H1 (cell line): ENCODE data around the gene FOXN3. TPM values are rescaled to one million over a fixed set of nuclear protein-coding genes. Genes with fewer than 3 reads are reported as not detected.

ENCODE experiments used
- CTCF ChIA-PET: fragments of 300-600 bp; sonication (Branson Sonifier 250); formaldehyde crosslinking; loops from one replicate; lab custom pipeline; 2021; ENCODE audit not compliant: partially characterized antibody; lab: Charles Lee
- POLR2A ChIA-PET: fragments of 300-600 bp; sonication (Branson Sonifier 250); formaldehyde crosslinking; loops from one replicate; lab custom pipeline; 2021; ENCODE audit warnings: inconsistent platforms; ENCODE audit not compliant: partially characterized antibody; lab: Charles Lee
- DNase-seq, 2 experiments: peaks; one replicate each; pipeline versions ENCODE4 v3.0.0 to v3.0.0-alpha.2; 2010 to 2022; ENCODE audit warnings: low spot score in 2 of 2, low read depth in 1 of 2, mixed read lengths in 1 of 2
- FAIRE-seq: peaks from 2 replicates; lab custom pipeline; 2011; peaks lifted over from hg19 to GRCh38; lab: Jason Lieb, UNC
- H2AFZ ChIP-seq: 2 replicates; pipeline ENCODE4 v1.8.1; 2012; ENCODE audit warnings: low read length, inconsistent platforms
- H2AK5ac ChIP-seq: 2 replicates; pipeline ENCODE4 v1.6.1; 2013; ENCODE audit warnings: low read depth, low read length
- H2BK120ac ChIP-seq: replicated peaks from 2 replicates; pipeline ENCODE3; 2013; ENCODE audit warnings: low read depth, low read length, inconsistent platforms
- H2BK12ac ChIP-seq: 2 replicates; pipeline ENCODE4 v1.6.1; 2013; ENCODE audit warnings: low read depth, low read length
- H2BK15ac ChIP-seq: 2 replicates; pipeline ENCODE4 v1.6.1; 2013; ENCODE audit warnings: low read length
- H2BK20ac ChIP-seq: 2 replicates; pipeline ENCODE4 v1.6.1; 2013; ENCODE audit warnings: low read length
- H2BK5ac ChIP-seq: 2 replicates; pipeline ENCODE4 v1.6.1; 2013; ENCODE audit warnings: low read depth, low read length
- H3K14ac ChIP-seq: 2 replicates; pipeline ENCODE4 v1.6.1; 2013; ENCODE audit warnings: inconsistent platforms; ENCODE audit not compliant: insufficient read length
- H3K18ac ChIP-seq: 2 replicates; pipeline ENCODE4 v1.6.1; 2013; ENCODE audit warnings: low read length; ENCODE audit errors: extremely low read depth
- H3K23ac ChIP-seq: 2 replicates; pipeline ENCODE4 v1.6.1; 2013; ENCODE audit warnings: inconsistent platforms; ENCODE audit not compliant: insufficient read length
- H3K23me2 ChIP-seq: 2 replicates; pipeline ENCODE4 v1.6.1; 2013; ENCODE audit warnings: low read depth, low read length
- H3K27ac ChIP-seq: 2 replicates; pipeline ENCODE4 v1.6.1; 2011; ENCODE audit warnings: low read depth, low read length, inconsistent platforms
- H3K27me3 ChIP-seq, 4 experiments: replicated peaks in 1 of 4; 1 replicate in 1 of 4; 2 replicates in 3 of 4; pipeline versions ENCODE4 v1.6.1 to v1.8.1; 2011 to 2013; ENCODE audit warnings: low read length in 3 of 4, mild to moderate bottlenecking in 3 of 4, inconsistent platforms in 2 of 4, mixed read lengths in 2 of 4, moderate library complexity in 1 of 4; ENCODE audit not compliant: control insufficient read depth in 3 of 4, insufficient read depth in 3 of 4; ENCODE audit errors: extremely low read depth in 1 of 4
- H3K36me3 ChIP-seq, 4 experiments: 2 replicates each; pipeline versions ENCODE4 v1.6.1 to v1.8.1; 2011 to 2013; ENCODE audit warnings: mild to moderate bottlenecking in 4 of 4, low read length in 3 of 4, moderate library complexity in 2 of 4, control low read depth in 1 of 4, inconsistent platforms in 1 of 4; ENCODE audit not compliant: insufficient read depth in 4 of 4, control insufficient read depth in 2 of 4
- H3K4ac ChIP-seq: replicated peaks from 2 replicates; pipeline ENCODE3; 2013; ENCODE audit warnings: low read length, low read depth, mixed read lengths, inconsistent platforms; ENCODE audit not compliant: insufficient read length
- H3K4me1 ChIP-seq, 4 experiments: replicated peaks in 1 of 4; 1 replicate in 1 of 4; 2 replicates in 3 of 4; pipeline versions ENCODE4 v1.6.1 to v1.8.1; 2011 to 2013; ENCODE audit warnings: low read length in 3 of 4, inconsistent platforms in 2 of 4, mixed read lengths in 1 of 4; ENCODE audit not compliant: insufficient read depth in 4 of 4, control insufficient read depth in 3 of 4
- H3K4me2 ChIP-seq, 2 experiments: 2 replicates each; pipeline versions ENCODE4 v1.6.1 to v1.8.1; 2011 to 2013; ENCODE audit warnings: low read depth in 2 of 2, low read length in 2 of 2, control low read depth in 1 of 2, inconsistent platforms in 1 of 2, mild to moderate bottlenecking in 1 of 2; ENCODE audit not compliant: insufficient read depth in 1 of 2
- H3K4me3 ChIP-seq, 4 experiments: fragments of 200-600, 300-600 bp in 1 of 4; sonication (generic), shearing (Covaris generic), sonication (Bioruptor Twin) in 1 of 4; 2 replicates each; pipeline versions ENCODE4 v1.5.1 to v1.8.1; 2011 to 2016; ENCODE audit warnings: low read length in 4 of 4, low read depth in 3 of 4, control low read depth in 2 of 4, inconsistent platforms in 2 of 4, mild to moderate bottlenecking in 2 of 4, mixed read lengths in 1 of 4, moderate library complexity in 1 of 4; ENCODE audit not compliant: insufficient read depth in 2 of 4; ENCODE audit errors: extremely low read depth in 1 of 4
- H3K56ac ChIP-seq: replicated peaks from 2 replicates; pipeline ENCODE3; 2013; ENCODE audit warnings: low read depth, mild to moderate bottlenecking, mixed read lengths, low read length, inconsistent platforms; ENCODE audit not compliant: insufficient read length
- H3K79me1 ChIP-seq: 2 replicates; pipeline ENCODE4 v1.6.1; 2013; ENCODE audit warnings: low read depth, low read length, control low read depth
- H3K79me2 ChIP-seq, 2 experiments: 2 replicates each; pipeline versions ENCODE4 v1.6.1 to v1.8.1; 2012 to 2013; ENCODE audit warnings: low read length in 2 of 2, mild to moderate bottlenecking in 2 of 2, inconsistent platforms in 1 of 2; ENCODE audit not compliant: insufficient read depth in 2 of 2, control insufficient read depth in 1 of 2
- H3K9ac ChIP-seq, 4 experiments: replicated peaks in 1 of 4; 1 replicate in 1 of 4; 2 replicates in 3 of 4; pipeline versions ENCODE4 v1.6.1 to v1.8.1; 2011 to 2013; ENCODE audit warnings: low read depth in 3 of 4, low read length in 3 of 4, control low read depth in 2 of 4, mild to moderate bottlenecking in 2 of 4, moderate library complexity in 2 of 4, inconsistent platforms in 1 of 4; ENCODE audit errors: extremely low read depth in 1 of 4
- H3K9me3 ChIP-seq, 2 experiments: 2 replicates each; pipeline versions ENCODE4 v1.6.1 to v1.8.1; 2012 to 2013; ENCODE audit warnings: mild to moderate bottlenecking in 2 of 2, moderate library complexity in 2 of 2, control low read depth in 1 of 2, inconsistent platforms in 1 of 2, low read depth in 1 of 2, low read length in 1 of 2, mixed read lengths in 1 of 2; ENCODE audit not compliant: insufficient read depth in 2 of 2
- H4K20me1 ChIP-seq, 2 experiments: replicated peaks in 1 of 2; 2 replicates each; pipeline versions ENCODE3 to v1.8.1; 2011 to 2013; ENCODE audit warnings: inconsistent platforms in 2 of 2, low read length in 2 of 2, mild to moderate bottlenecking in 1 of 2; ENCODE audit not compliant: insufficient read depth in 2 of 2, control insufficient read depth in 1 of 2
- H4K5ac ChIP-seq: 2 replicates; pipeline ENCODE4 v1.6.1; 2013; ENCODE audit warnings: low read length, low read depth, mixed read lengths, inconsistent platforms; ENCODE audit not compliant: insufficient read length
- H4K8ac ChIP-seq: 2 replicates; pipeline ENCODE4 v1.8.0; 2013; ENCODE audit warnings: mild to moderate bottlenecking, moderate library complexity, low read length, inconsistent platforms; ENCODE audit not compliant: insufficient read depth; ENCODE audit errors: extremely low read depth
- H4K91ac ChIP-seq: replicated peaks from 2 replicates; pipeline ENCODE3; 2013; ENCODE audit warnings: low read length, mixed read lengths, inconsistent platforms; ENCODE audit not compliant: insufficient read length
- WGBS, 2 experiments: shearing (Covaris generic) in 1 of 2; methylation state at CpG; one replicate each; pipeline versions ENCODE4 v1.1.6 to v1.1.7; 2013 to 2015; ENCODE audit warnings: low lambda C conversion rate in 2 of 2, mixed read lengths in 2 of 2, inconsistent platforms in 1 of 2, low coverage in 1 of 2, missing lambda C conversion rate in 1 of 2; ENCODE audit not compliant: insufficient replicate concordance in 2 of 2, insufficient coverage in 1 of 2, insufficient read length in 1 of 2; ENCODE audit errors: extremely low coverage in 1 of 2, missing lambda C conversion rate in 1 of 2; 5-methylcytosine and 5-hydroxymethylcytosine counted together
- polyA plus RNA-seq, 7 experiments: library from polyadenylated mRNA; depleted of rRNA in 3 of 7; stranded (reverse) in 5 of 7; unstranded in 2 of 7; fragments of >200 nt in 5 of 7; fragments of 200-250 nt in 2 of 7; gene quantifications; 1 replicate in 5 of 7; 2 replicates in 1 of 7; 4 replicates in 1 of 7; pipeline versions ENCODE4 v1.2.1 to v1.2.3, GENCODE V29; 2011 to 2013; ENCODE audit warnings: missing spikeins in 2 of 7, mixed read lengths in 2 of 7
- total RNA-seq: library from RNA; stranded (reverse); fragmentation: NEBNext Ultra II Directional; extraction: Animal tissue kit (Norgen Biotek cat#: 25700); gene quantifications from 2 replicates; pipeline ENCODE4 v1.2.1, GENCODE V29; 2021

Gene FOXN3
- total and polyA plus RNA-seq, 2 of the 8 experiments (the other 6 are each of a cell fraction or from before 2014, with no cell fraction given) = 52.6 to 178 TPM

GRCh38 chr14:89348722-89349121, 68.3 kb downstream of the FOXN3 start:
- H2BK12ac ChIP-seq = no peak overlapping the region; the same call in 1 of the 2 replicates
- H3K79me1 ChIP-seq = peaks cover 3% of the 10 kb centered on the region; the same call in 1 of the 2 replicates
- no peak for DNase-seq
- no peak overlapping the region; the same call in 1 of the 2 replicates for H2BK5ac ChIP-seq
- no peak overlapping the region for H2AFZ ChIP-seq
- H3K36me3 ChIP-seq = peaks cover 4 to 40% (median 25%) of the 10 kb centered on the region in 4 experiments; a peak in 7 of 8 replicates
- no peaks in the 10 kb centered on the region; a peak in 1 of 4 replicates for H3K9me3 ChIP-seq
- no peak overlapping the region for H3K4me3 ChIP-seq
- no peak overlapping the region for H3K4me2 ChIP-seq
- H3K23me2 ChIP-seq = no peaks in the 10 kb centered on the region
- H3K14ac ChIP-seq = no peak overlapping the region
- no peak overlapping the region for H2BK15ac ChIP-seq
- H3K23ac ChIP-seq = no peak overlapping the region
- H3K79me2 ChIP-seq = peaks cover 0 to 81% of the 10 kb centered on the region in 2 experiments; a peak in 3 of 4 replicates
- H3K18ac ChIP-seq = no peak overlapping the region
- H4K91ac ChIP-seq = no peak overlapping the region
- no peak overlapping the region for H2BK20ac ChIP-seq
- H2BK120ac ChIP-seq = no peak overlapping the region
- 74% methylated on average over 5 of the region's 5 CpGs; no CpG with 5 or more reads in 1 of the 2 experiments for WGBS, 2 experiments
- ChIA-PET CTCF (interaction anchor here (1.2 kb wide), 1 partner anchor 8 kb away, joined by 3 read pairs; no protein-coding TSS in a partner anchor), POLR2A (interaction anchor here (0.8 to 1.9 kb wide), 3 partner anchors 10 to 16 kb away, joined by 3 to 7 read pairs (median 3); no protein-coding TSS in a partner anchor)
- FAIRE-seq = no peak
- peaks cover 12 to 33% (median 22%) of the 10 kb centered on the region in 4 experiments for H3K4me1 ChIP-seq
- H3K56ac ChIP-seq = no peak overlapping the region
- H3K27me3 ChIP-seq = no peaks in the 10 kb centered on the region
- no peak overlapping the region for H3K9ac ChIP-seq
- H4K20me1 ChIP-seq = peaks cover 0 to 5% of the 10 kb centered on the region in 2 experiments
- peak overlapping the region; percentile 41; the same call in 1 of the 2 replicates for H2AK5ac ChIP-seq
- H4K5ac ChIP-seq = no peak overlapping the region
- H3K4ac ChIP-seq = no peak overlapping the region
- H4K8ac ChIP-seq = no peak overlapping the region
- H3K27ac ChIP-seq = peak overlapping the region; percentile 13; the same call in 1 of the 2 replicates
